AG08395 (cell line): ENCODE results near the gene FOSL1.

Experiments used
- DNase-seq: peaks from one replicate; pipeline ENCODE4 v3.0.0; 2012; ENCODE audit warnings: mixed read lengths, low spot score

The FOSL1 gene

GRCh38 chr11:65882120-65883057 lies 17.8 kb downstream of the FOSL1 start:
- no peak for DNase-seq

- DNase-seq, result no peak
These were observed 19.3 kb downstream of the FOSL1 start for GRCh38 chr11:65880844-65881421.

- DNase-seq, result no peak
These were observed 20.2 kb downstream of the FOSL1 start for GRCh38 chr11:65880027-65880426.

- DNase-seq, result no peak
These were observed 20.6 kb downstream of the FOSL1 start, which contains the start of gene CTSW for GRCh38 chr11:65879617-65880016. TSS of gene CTSW (plus strand) at chr11:65879837. CDS start at chr11:65879855, 18 bp downstream.

- DNase-seq, result peak; percentile 98
These were observed 26.7 kb downstream of the FOSL1 start for GRCh38 chr11:65873318-65874156.

- DNase-seq, result peak; percentile 54
These were observed 27.4 kb downstream of the FOSL1 start, which contains the start of gene EFEMP2 for GRCh38 chr11:65872586-65873317. TSS of gene EFEMP2 (minus strand) at chr11:65872800. CDS start at chr11:65872354, 446 bp downstream.

- DNase-seq, result peak; percentile 44
These were observed 28.2 kb downstream of the FOSL1 start for GRCh38 chr11:65871811-65872548.

- no peak for DNase-seq
These were observed 29.2 kb downstream of the FOSL1 start for GRCh38 chr11:65870706-65871681.

- no peak for DNase-seq
These were observed 29.9 kb downstream of the FOSL1 start for GRCh38 chr11:65870307-65870658.

- no peak for DNase-seq
These were observed 30.4 kb downstream of the FOSL1 start for GRCh38 chr11:65869643-65870306.

GRCh38 chr11:65868907-65869306 lies 31.3 kb downstream of the FOSL1 start:
- DNase-seq, result no peak

GRCh38 chr11:65868076-65868667 lies 32.0 kb downstream of the FOSL1 start:
- DNase-seq, result no peak

- DNase-seq, result no peak
These were observed 32.7 kb downstream of the FOSL1 start for GRCh38 chr11:65867284-65868071.

- no peak for DNase-seq
These were observed 33.5 kb downstream of the FOSL1 start for GRCh38 chr11:65866509-65867283.

GRCh38 chr11:65865550-65866172 lies 34.5 kb downstream of the FOSL1 start:
- DNase-seq, result no peak

- DNase-seq, result no peak
These were observed 35.3 kb downstream of the FOSL1 start for GRCh38 chr11:65864706-65865471.
